IMR-90 (cell line): Measurements from ENCODE around the gene SLC9A9. TPM values are rescaled to one million over a fixed set of nuclear protein-coding genes. Genes with fewer than 3 reads are reported as not detected.

Experiments
- ATAC-seq: fragments of 200-7000 bp; cut with Tn5 transposase; 2 replicates; pipeline ENCODE4 v1.9.1; 2020; ENCODE audit warnings: low read depth, mild to moderate bottlenecking, moderate library complexity
- BruUV-seq: library from RNA; stranded (reverse); fragments of 400-500 nt; replicated peaks from 2 replicates; lab custom pipeline; 2021; lab: Mats Ljungman, UMichigan
- CTCF ChIA-PET: fragments of 300-600 bp; formaldehyde crosslinking; extraction: SDS; loops from one replicate; lab custom pipeline; 2021; ENCODE audit warnings: antibody characterized with exemption; lab: Yijun Ruan, JAX
- POLR2A ChIA-PET: fragments of 300-600 bp; sonication (Branson Sonifier 250); formaldehyde crosslinking; loops from one replicate; lab custom pipeline; 2022; ENCODE audit warnings: antibody characterized with exemption; ENCODE audit not compliant: unreplicated experiment; lab: Charles Lee
- DNase-seq: peaks from one replicate; pipeline ENCODE4 v3.0.0; 2013
- H2AFZ ChIP-seq: replicated peaks from 2 replicates; pipeline ENCODE3; 2013; ENCODE audit warnings: low read length, mild to moderate bottlenecking; ENCODE audit not compliant: poor library complexity
- H2AK5ac ChIP-seq: 2 replicates; pipeline ENCODE4 v1.6.1; 2013; ENCODE audit warnings: low read depth, low read length, inconsistent platforms
- H2AK9ac ChIP-seq: replicated peaks from 2 replicates; pipeline ENCODE3; 2013; ENCODE audit warnings: mild to moderate bottlenecking, low read depth, low read length, moderate library complexity; ENCODE audit not compliant: poor library complexity
- H2BK120ac ChIP-seq: 2 replicates; pipeline ENCODE4 v1.6.1; 2013; ENCODE audit warnings: low read depth, low read length, inconsistent platforms
- H2BK15ac ChIP-seq: 3 replicates; pipeline ENCODE4 v1.6.1; 2013; ENCODE audit warnings: low read depth, low read length, inconsistent platforms
- H2BK20ac ChIP-seq: 2 replicates; pipeline ENCODE4 v1.6.1; 2013; ENCODE audit warnings: low read depth, mild to moderate bottlenecking, inconsistent platforms, low read length, moderate library complexity
- H2BK5ac ChIP-seq: 2 replicates; pipeline ENCODE4 v1.6.1; 2013; ENCODE audit warnings: mild to moderate bottlenecking, low read depth, low read length, inconsistent platforms; ENCODE audit not compliant: poor library complexity, severe bottlenecking
- H3K14ac ChIP-seq: replicated peaks from 2 replicates; pipeline ENCODE4 v1.6.1; 2013; ENCODE audit warnings: low read depth, low read length, inconsistent platforms
- H3K18ac ChIP-seq: 2 replicates; pipeline ENCODE4 v1.6.1; 2013; ENCODE audit warnings: low read depth, low read length, control low read depth
- H3K23ac ChIP-seq: 2 replicates; pipeline ENCODE4 v1.6.1; 2013; ENCODE audit warnings: low read depth, low read length, inconsistent platforms
- H3K27ac ChIP-seq: 2 replicates; pipeline ENCODE4 v1.5.1; 2013; ENCODE audit warnings: mild to moderate bottlenecking, control low read depth, low read length; ENCODE audit not compliant: insufficient read depth
- H3K27me3 ChIP-seq: 2 replicates; pipeline ENCODE4 v1.6.1; 2013; ENCODE audit warnings: low read length; ENCODE audit not compliant: control insufficient read depth, insufficient read depth
- H3K36me3 ChIP-seq: 2 replicates; pipeline ENCODE4 v1.6.1; 2013; ENCODE audit warnings: low read length, mixed read lengths; ENCODE audit not compliant: control insufficient read depth, insufficient read depth
- H3K4ac ChIP-seq: 2 replicates; pipeline ENCODE4 v1.6.1; 2013; ENCODE audit warnings: low read depth, low read length, inconsistent platforms
- H3K4me1 ChIP-seq: 2 replicates; pipeline ENCODE4 v1.6.1; 2013; ENCODE audit warnings: low read length, mixed read lengths; ENCODE audit not compliant: control insufficient read depth, insufficient read depth
- H3K4me2 ChIP-seq: 2 replicates; pipeline ENCODE4 v1.6.1; 2013; ENCODE audit warnings: low read depth, mild to moderate bottlenecking, control low read depth, low read length, moderate library complexity
- H3K4me3 ChIP-seq: 2 replicates; pipeline ENCODE4 v1.5.1; 2013; ENCODE audit warnings: low read depth, mild to moderate bottlenecking, control low read depth, low read length, moderate library complexity; ENCODE audit not compliant: insufficient read depth
- H3K56ac ChIP-seq: 2 replicates; pipeline ENCODE4 v1.6.1; 2013; ENCODE audit warnings: low read length, inconsistent platforms; ENCODE audit not compliant: insufficient read depth; ENCODE audit errors: extremely low read depth
- H3K79me1 ChIP-seq, 2 experiments: 2 replicates each; pipeline ENCODE4 v1.6.1; 2013; ENCODE audit warnings: low read length in 2 of 2, inconsistent platforms in 1 of 2, low read depth in 1 of 2
- H3K9ac ChIP-seq: 2 replicates; pipeline ENCODE4 v1.6.1; 2013; ENCODE audit warnings: low read depth, low read length, control low read depth
- H3K9me1 ChIP-seq: 2 replicates; pipeline ENCODE4 v1.6.1; 2013; ENCODE audit warnings: low read length, inconsistent platforms; ENCODE audit not compliant: insufficient read depth
- H3K9me3 ChIP-seq: 2 replicates; pipeline ENCODE4 v1.6.1; 2013; ENCODE audit warnings: low read length; ENCODE audit not compliant: control insufficient read depth, insufficient read depth
- H4K20me1 ChIP-seq: 2 replicates; pipeline ENCODE4 v1.6.1; 2013; ENCODE audit warnings: low read length, inconsistent platforms; ENCODE audit not compliant: insufficient read depth
- H4K5ac ChIP-seq: 2 replicates; pipeline ENCODE4 v1.6.1; 2013; ENCODE audit warnings: mild to moderate bottlenecking, low read depth, low read length, control low read depth
- H4K8ac ChIP-seq, 2 experiments: 2 replicates each; pipeline ENCODE4 v1.6.1; 2013; ENCODE audit warnings: low read depth in 2 of 2, low read length in 2 of 2, control low read depth in 1 of 2, inconsistent platforms in 1 of 2
- H4K91ac ChIP-seq: 2 replicates; pipeline ENCODE4 v1.6.1; 2013; ENCODE audit warnings: low read depth, low read length, inconsistent platforms; ENCODE audit not compliant: insufficient read depth
- BHLHE40 ChIP-seq: fragments of 150-350 bp; IDR thresholded peaks from 2 replicates; pipeline ENCODE4 v1.6.1; 2016; ENCODE audit warnings: mild to moderate bottlenecking, low read depth, low read length
- CEBPB ChIP-seq: IDR thresholded peaks from 2 replicates; pipeline ENCODE4 v1.6.1; 2012; ENCODE audit warnings: low read depth, low read length, improper control_type of control experiment
- CHD1 ChIP-seq: IDR thresholded peaks from 2 replicates; pipeline ENCODE4 v1.6.1; 2012; ENCODE audit warnings: low read depth, low read length, improper control_type of control experiment
- CTCF ChIP-seq: conservative IDR thresholded peaks from 2 replicates; pipeline ENCODE4 v1.5.1; 2012; ENCODE audit warnings: mild to moderate bottlenecking, low read depth, low read length, improper control_type of control experiment
- ELK1 ChIP-seq: fragments of 150-350 bp; IDR thresholded peaks from 2 replicates; pipeline ENCODE4 v1.6.1; 2016; ENCODE audit warnings: low read depth, mild to moderate bottlenecking, low read length, moderate library complexity, borderline replicate concordance
- FOS ChIP-seq: fragments of 150-350 bp; IDR thresholded peaks from 2 replicates; pipeline ENCODE4 v1.6.1; 2016; ENCODE audit warnings: low read depth, low read length
- MAFK ChIP-seq: IDR thresholded peaks from 2 replicates; pipeline ENCODE4 v1.6.1; 2012; ENCODE audit warnings: low read depth, low read length, improper control_type of control experiment
- MAZ ChIP-seq: IDR thresholded peaks from 2 replicates; pipeline ENCODE4 v1.6.1; 2012; ENCODE audit warnings: low read depth, mild to moderate bottlenecking, low read length, improper control_type of control experiment, moderate library complexity, borderline replicate concordance
- MXI1 ChIP-seq: IDR thresholded peaks from 2 replicates; pipeline ENCODE4 v1.6.1; 2012; ENCODE audit warnings: low read depth, mild to moderate bottlenecking, low read length, moderate library complexity, borderline replicate concordance
- NFE2L2 ChIP-seq: fragments of 150-350 bp; IDR thresholded peaks from 2 replicates; pipeline ENCODE4 v1.6.1; 2016; ENCODE audit warnings: low read depth, mild to moderate bottlenecking, low read length
- POLR2A ChIP-seq: IDR thresholded peaks from 2 replicates; pipeline ENCODE4 v1.6.1; 2012; ENCODE audit warnings: mild to moderate bottlenecking, low read depth, low read length
- RAD21 ChIP-seq: IDR thresholded peaks from 2 replicates; pipeline ENCODE4 v1.6.1; 2012; ENCODE audit warnings: low read length, improper control_type of control experiment
- RCOR1 ChIP-seq: IDR thresholded peaks from 2 replicates; pipeline ENCODE4 v1.6.1; 2012; ENCODE audit warnings: mild to moderate bottlenecking, low read length, improper control_type of control experiment; ENCODE audit not compliant: insufficient replicate concordance
- RFX5 ChIP-seq: IDR thresholded peaks from 2 replicates; pipeline ENCODE4 v1.8.0; 2012; ENCODE audit warnings: low read depth, mild to moderate bottlenecking, low read length, moderate library complexity
- SMC3 ChIP-seq: fragments of 150-350 bp; IDR thresholded peaks from 2 replicates; pipeline ENCODE4 v1.6.1; 2016; ENCODE audit warnings: low read depth, mild to moderate bottlenecking, antibody characterized with exemption, low read length, moderate library complexity
- USF2 ChIP-seq: fragments of 150-350 bp; IDR thresholded peaks from 2 replicates; pipeline ENCODE4 v1.6.1; 2017; ENCODE audit warnings: mild to moderate bottlenecking, antibody characterized with exemption, low read length, low read depth
- WGBS, 2 experiments: methylation state at CpG; one replicate each; pipeline versions ENCODE4 v1.1.5 to v1.1.7; 2013; ENCODE audit warnings: missing lambda C conversion rate in 2 of 2; ENCODE audit not compliant: insufficient read length in 1 of 2; ENCODE audit errors: extremely low coverage in 2 of 2; 5-methylcytosine and 5-hydroxymethylcytosine counted together
- dilution Hi-C: fragments of 300-500 bp; cut with HindIII; formaldehyde crosslinking; loops from one replicate; pipeline ENCODE4 v1.14.3; 2018; ENCODE audit warnings: low sequenced_read_pairs; ENCODE audit not compliant: unreplicated experiment
- in situ Hi-C: fragments of 300-500 bp; cut with MboI; formaldehyde crosslinking; loops from 3 replicates; pipeline ENCODE4 v1.14.3; 2019; ENCODE audit warnings: low sequenced_read_pairs, inconsistent platforms, mixed read lengths
- intact Hi-C: fragments of 100-400 bp; cut with micrococcal nuclease; formaldehyde crosslinking; loops from 2 replicates; pipeline ENCODE4 v1.10.0; 2022
- polyA plus RNA-seq, 3 experiments: library from polyadenylated mRNA; depleted of rRNA; stranded (reverse); fragments of >200 nt; gene quantifications; 2 replicates each; pipeline ENCODE4 v1.2.3, GENCODE V29; 2012; ENCODE audit warnings: low replicate concordance in 1 of 3
- total RNA-seq: library from RNA; depleted of rRNA; stranded (reverse); fragments of >200 nt; gene quantifications from 2 replicates; pipeline ENCODE4 v1.2.3, GENCODE V29; 2012

SLC9A9 gene
- total and polyA plus RNA-seq, 2 of the 4 experiments (the other 2 are of a cell fraction): 1.4 to 2.3 TPM

GRCh38 chr3:143755978-143756377 lies 92.3 kb downstream of the SLC9A9 start:
- no peak overlapping the region for H3K4ac ChIP-seq
- ChIA-PET POLR2A (no interaction called here), CTCF (no interaction called here)
- H2AFZ ChIP-seq: no peak overlapping the region
- no peak overlapping the region for H2BK5ac ChIP-seq
- H2BK20ac ChIP-seq: no peak overlapping the region
- WGBS, 2 experiments: no CpG with 5 or more reads among the region's 2 CpGs
- no peak overlapping the region for H4K8ac ChIP-seq
- intact Hi-C loops: no loop called here
- H4K20me1 ChIP-seq: no peaks in the 10 kb centered on the region
- in situ Hi-C loops: no loop called here
- H3K4me3 ChIP-seq: no peak overlapping the region
- no peak overlapping the region for H3K14ac ChIP-seq
- H2BK15ac ChIP-seq: no peak overlapping the region
- H4K5ac ChIP-seq: no peak overlapping the region
- H3K18ac ChIP-seq: no peak overlapping the region
- dilution Hi-C loops: no loop called here
- no peaks in the 10 kb centered on the region for H3K9me3 ChIP-seq
- no peaks in the 10 kb centered on the region; the same call in 1 of the 2 replicates for H3K4me1 ChIP-seq
- no peak overlapping the region for H4K91ac ChIP-seq
- H3K9ac ChIP-seq: no peak overlapping the region
- no peaks in the 10 kb centered on the region for H3K27me3 ChIP-seq
- no peaks in the 10 kb centered on the region for H3K36me3 ChIP-seq
- TF ChIP-seq BHLHE40: no peak
- no peak for TF ChIP-seq CEBPB
- no peak for TF ChIP-seq MAFK
- no peak for TF ChIP-seq CHD1
- TF ChIP-seq FOS: no peak
- no peak for TF ChIP-seq MAZ
- TF ChIP-seq ELK1: no peak
- TF ChIP-seq MXI1: no peak
- no peak for TF ChIP-seq RCOR1
- no peak for TF ChIP-seq NFE2L2
- TF ChIP-seq CTCF: no peak
- no peak for TF ChIP-seq USF2
- no peak for TF ChIP-seq RFX5
- TF ChIP-seq RAD21: no peak
- no peak for TF ChIP-seq SMC3
- TF ChIP-seq POLR2A: no peak
- H3K56ac ChIP-seq: no peak overlapping the region
- no peaks in the 10 kb centered on the region for H3K9me1 ChIP-seq
- H3K27ac ChIP-seq: no peak overlapping the region
- H3K79me1 ChIP-seq: no peaks in the 10 kb centered on the region
- ATAC-seq: no peak
- H2AK5ac ChIP-seq: no peak overlapping the region
- no peak overlapping the region for H3K23ac ChIP-seq
- H2BK120ac ChIP-seq: no peak overlapping the region
- no peak overlapping the region for H2AK9ac ChIP-seq
- BruUV-seq: no TSS peak
- no peak overlapping the region for H3K4me2 ChIP-seq
- DNase-seq: no peak
